SK-N-SH treated with all-trans-retinoic acid at 6 μM for 48 hours (cell line): ENCODE results near the gene CCDC102A.

Experiments
- ATAC-seq: fragments of 200-7000 bp; cut with Tn5 transposase; 3 replicates; pipeline ENCODE4 v1.9.1; 2020; ENCODE audit warnings: mild to moderate bottlenecking, moderate library complexity
- ARNTL ChIP-seq: fragments of 450-650 bp; formaldehyde crosslinking; IDR thresholded peaks from 2 replicates; pipeline ENCODE4 v1.5.0; 2020; ENCODE audit warnings: low read depth, mild to moderate bottlenecking, moderate library complexity, borderline replicate concordance
- BACH2 ChIP-seq: fragments of 250-450 bp; sonication (Bioruptor Pico); IDR thresholded peaks from 2 replicates; pipeline ENCODE4 v1.9.0; 2021; ENCODE audit warnings: mild to moderate bottlenecking, borderline replicate concordance
- CREB5 ChIP-seq: fragments of 250-450 bp; sonication (Bioruptor Pico); IDR thresholded peaks from 2 replicates; pipeline ENCODE4 v1.5.1; 2020; ENCODE audit warnings: low read depth, mild to moderate bottlenecking, moderate library complexity
- CSDC2 ChIP-seq: fragments of 250-450 bp; sonication (Bioruptor Pico); IDR thresholded peaks from 2 replicates; pipeline ENCODE4 v1.5.0; 2020; ENCODE audit warnings: mild to moderate bottlenecking, moderate library complexity
- CSRNP3 ChIP-seq: fragments of 250-450 bp; sonication (Bioruptor Pico); IDR thresholded peaks from 2 replicates; pipeline ENCODE4 v1.5.1; 2021; ENCODE audit warnings: mild to moderate bottlenecking, moderate library complexity
- ESRRG ChIP-seq: fragments of 250-450 bp; sonication (Bioruptor Pico); IDR thresholded peaks from 2 replicates; pipeline ENCODE4 v1.6.1; 2021; ENCODE audit warnings: mild to moderate bottlenecking
- ISL1 ChIP-seq: fragments of 250-450 bp; sonication (Bioruptor Pico); IDR thresholded peaks from 2 replicates; pipeline ENCODE4 v2.1.2; 2022; ENCODE audit warnings: mild to moderate bottlenecking, moderate library complexity
- PATZ1 ChIP-seq: fragments of 250-450 bp; sonication (Bioruptor Pico); IDR thresholded peaks from 2 replicates; pipeline ENCODE4 v1.8.0; 2020; ENCODE audit warnings: mild to moderate bottlenecking, moderate library complexity, borderline replicate concordance
- POU6F1 ChIP-seq: fragments of 250-450 bp; sonication (Bioruptor Pico); IDR thresholded peaks from 2 replicates; pipeline ENCODE4 v1.8.0; 2021; ENCODE audit warnings: low read depth, mild to moderate bottlenecking, moderate library complexity, borderline replicate concordance
- PPARA ChIP-seq: fragments of 250-450 bp; sonication (Bioruptor Pico); IDR thresholded peaks from 2 replicates; pipeline ENCODE4 v1.5.0; 2020; ENCODE audit warnings: mild to moderate bottlenecking, borderline replicate concordance
- RARB ChIP-seq: fragments of 250-450 bp; sonication (Bioruptor Pico); IDR thresholded peaks from 2 replicates; pipeline ENCODE4 v1.8.0; 2021; ENCODE audit warnings: mild to moderate bottlenecking, moderate library complexity
- SNAI2 ChIP-seq: fragments of 250-450 bp; sonication (Bioruptor Pico); IDR thresholded peaks from 2 replicates; pipeline ENCODE4 v1.5.0; 2020; ENCODE audit warnings: mild to moderate bottlenecking, moderate library complexity
- TCF4 ChIP-seq: fragments of 250-450 bp; sonication (Bioruptor Pico); IDR thresholded peaks from 2 replicates; pipeline ENCODE4 v1.8.0; 2021; ENCODE audit warnings: mild to moderate bottlenecking, moderate library complexity, borderline replicate concordance
- TOX ChIP-seq: fragments of 250-450 bp; sonication (Bioruptor Pico); IDR thresholded peaks from 2 replicates; pipeline ENCODE4 v1.8.0; 2021; ENCODE audit warnings: mild to moderate bottlenecking, moderate library complexity, borderline replicate concordance
- TSHZ2 ChIP-seq: fragments of 250-450 bp; sonication (Bioruptor Pico); IDR thresholded peaks from 2 replicates; pipeline ENCODE4 v1.5.0; 2020; ENCODE audit warnings: mild to moderate bottlenecking, moderate library complexity
- ZC3H10 ChIP-seq: fragments of 250-450 bp; sonication (Bioruptor Pico); IDR thresholded peaks from 2 replicates; pipeline ENCODE4 v1.5.1; 2021; ENCODE audit warnings: mild to moderate bottlenecking, moderate library complexity
- ZFP3 ChIP-seq: fragments of 250-450 bp; sonication (Bioruptor Pico); IDR thresholded peaks from 2 replicates; pipeline ENCODE4 v1.5.0; 2020; ENCODE audit warnings: mild to moderate bottlenecking, moderate library complexity
- ZFP30 ChIP-seq: fragments of 450-650 bp; formaldehyde crosslinking; IDR thresholded peaks from 2 replicates; pipeline ENCODE4 v1.5.0; 2022; ENCODE audit warnings: mild to moderate bottlenecking, moderate library complexity
- ZNF565 ChIP-seq: fragments of 450-650 bp; formaldehyde crosslinking; conservative IDR thresholded peaks from 2 replicates; pipeline ENCODE4 v1.5.0; 2020; ENCODE audit warnings: low read depth, mild to moderate bottlenecking, moderate library complexity
- ZNF8 ChIP-seq: fragments of 450-650 bp; formaldehyde crosslinking; IDR thresholded peaks from 2 replicates; pipeline ENCODE4 v1.5.0; 2020; ENCODE audit warnings: mild to moderate bottlenecking, moderate library complexity

The CCDC102A gene

GRCh38 chr16:57474671-57475661 lies 61.4 kb downstream of the CCDC102A start:
- ATAC-seq, result no peak
- TF ChIP-seq CREB5 (CRISPR knock-in tag), result no peak
- no peak for TF ChIP-seq PPARA
- no peak for TF ChIP-seq POU6F1 (CRISPR knock-in tag)
- TF ChIP-seq ISL1 (CRISPR knock-in tag), result no peak
- TF ChIP-seq RARB (CRISPR knock-in tag), result no peak
- TF ChIP-seq CSDC2, result no peak
- TF ChIP-seq TOX (CRISPR knock-in tag), result no peak
- TF ChIP-seq BACH2 (CRISPR knock-in tag), result no peak
- no peak for TF ChIP-seq TSHZ2 (CRISPR knock-in tag)
- no peak for TF ChIP-seq ESRRG (CRISPR knock-in tag)
- TF ChIP-seq ZFP30 (CRISPR knock-in tag), result no peak
- no peak for TF ChIP-seq TCF4 (CRISPR knock-in tag)
- no peak for TF ChIP-seq PATZ1 (CRISPR knock-in tag)
- TF ChIP-seq ZNF8 (CRISPR knock-in tag), result no peak
- no peak for TF ChIP-seq CSRNP3 (CRISPR knock-in tag)
- TF ChIP-seq ZFP3 (CRISPR knock-in tag), result no peak
- no peak for TF ChIP-seq ZC3H10
- TF ChIP-seq SNAI2, result no peak

- no peak for ATAC-seq
- TF ChIP-seq RARB (CRISPR knock-in tag) (no peak), TCF4 (CRISPR knock-in tag) (no peak), CSRNP3 (CRISPR knock-in tag) (no peak), ZFP30 (CRISPR knock-in tag) (no peak), PATZ1 (CRISPR knock-in tag) (no peak), CSDC2 (no peak), PPARA (no peak), ZNF565 (CRISPR knock-in tag) (no peak), ZFP3 (CRISPR knock-in tag) (no peak), ZC3H10 (no peak), BACH2 (CRISPR knock-in tag) (no peak), ESRRG (CRISPR knock-in tag) (no peak), POU6F1 (CRISPR knock-in tag) (no peak), ARNTL (CRISPR knock-in tag) (no peak)
Observed at GRCh38 chr16:57473906-57474305, 62.5 kb downstream of the CCDC102A start.
